GM10266 (cell line): Measurements from ENCODE around the gene CLSTN3.

Experiments used
- DNase-seq: peaks from one replicate; pipeline ENCODE4 v3.0.0; 2012; ENCODE audit errors: extremely low spot score
- CTCF ChIP-seq: IDR thresholded peaks from 2 replicates; pipeline ENCODE4 v1.5.1; 2012; ENCODE audit warnings: mild to moderate bottlenecking, low read depth; ENCODE audit not compliant: control insufficient read depth, insufficient read depth; ENCODE audit errors: missing control alignments

The CLSTN3 gene

DNA sequence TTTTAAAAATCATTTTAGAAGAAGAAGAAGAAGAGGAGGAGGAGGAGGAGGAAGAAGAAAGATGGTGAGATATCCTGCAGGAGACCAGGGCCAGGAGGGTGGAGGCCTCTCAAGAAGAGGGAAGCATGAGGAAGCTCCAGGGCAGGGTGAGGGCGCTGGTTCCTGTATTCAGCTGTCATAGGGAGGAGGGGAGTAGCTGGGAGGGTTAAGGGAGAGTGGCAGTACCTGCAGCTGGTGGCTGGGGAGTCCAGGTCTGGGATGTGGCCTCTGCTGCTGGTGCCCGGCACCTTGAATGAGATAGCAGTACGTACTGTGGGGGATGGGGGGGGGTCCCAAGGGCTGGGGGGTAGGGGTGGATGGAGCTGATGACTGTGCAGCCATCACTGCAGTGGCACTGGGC lies 11.3 kb upstream of the CLSTN3 start:
- no peak for TF ChIP-seq CTCF
- no peak for DNase-seq

DNA sequence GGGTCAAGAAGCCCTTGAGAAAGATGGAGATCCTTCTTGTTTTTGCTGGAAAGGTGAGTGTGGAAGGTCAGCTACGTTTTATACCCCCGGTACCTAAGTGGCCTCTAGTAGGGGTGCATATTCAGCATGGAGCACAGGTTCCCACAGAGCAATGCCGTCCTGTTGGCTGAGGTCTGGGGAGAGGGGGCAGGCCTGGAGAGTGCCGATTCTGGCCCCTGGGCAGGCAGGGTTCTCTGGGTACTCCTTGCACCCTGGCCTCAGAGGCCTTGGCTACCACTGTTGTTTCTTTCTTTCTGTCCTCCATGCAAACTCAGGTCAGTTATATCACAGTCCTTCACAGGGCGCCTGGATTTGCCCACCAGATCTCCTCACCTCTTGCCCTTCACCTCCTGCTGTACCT lies 10.0 kb upstream of the CLSTN3 start:
- no peak for DNase-seq
- no peak for TF ChIP-seq CTCF

DNA sequence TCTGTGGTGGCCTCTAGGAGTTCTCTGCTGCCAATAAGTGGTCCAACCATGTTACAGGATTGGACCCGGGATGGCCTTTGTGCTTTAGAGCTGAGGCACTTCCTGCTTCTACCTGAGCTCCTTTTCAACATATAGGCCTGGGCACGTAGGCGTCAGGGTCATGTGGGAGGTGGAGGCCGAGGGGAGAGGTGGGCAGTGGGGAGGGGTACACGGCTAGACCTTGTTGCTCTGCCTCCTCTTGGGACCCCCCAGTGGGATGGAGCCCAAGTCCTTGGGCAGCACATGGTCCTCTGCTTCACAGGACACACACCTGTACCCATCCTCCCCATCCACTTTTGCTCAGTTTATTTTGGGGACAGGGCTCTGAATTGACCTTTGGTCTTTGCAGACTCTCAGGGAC lies 8.8 kb upstream of the CLSTN3 start:
- no peak for DNase-seq
- TF ChIP-seq CTCF = no peak

DNA sequence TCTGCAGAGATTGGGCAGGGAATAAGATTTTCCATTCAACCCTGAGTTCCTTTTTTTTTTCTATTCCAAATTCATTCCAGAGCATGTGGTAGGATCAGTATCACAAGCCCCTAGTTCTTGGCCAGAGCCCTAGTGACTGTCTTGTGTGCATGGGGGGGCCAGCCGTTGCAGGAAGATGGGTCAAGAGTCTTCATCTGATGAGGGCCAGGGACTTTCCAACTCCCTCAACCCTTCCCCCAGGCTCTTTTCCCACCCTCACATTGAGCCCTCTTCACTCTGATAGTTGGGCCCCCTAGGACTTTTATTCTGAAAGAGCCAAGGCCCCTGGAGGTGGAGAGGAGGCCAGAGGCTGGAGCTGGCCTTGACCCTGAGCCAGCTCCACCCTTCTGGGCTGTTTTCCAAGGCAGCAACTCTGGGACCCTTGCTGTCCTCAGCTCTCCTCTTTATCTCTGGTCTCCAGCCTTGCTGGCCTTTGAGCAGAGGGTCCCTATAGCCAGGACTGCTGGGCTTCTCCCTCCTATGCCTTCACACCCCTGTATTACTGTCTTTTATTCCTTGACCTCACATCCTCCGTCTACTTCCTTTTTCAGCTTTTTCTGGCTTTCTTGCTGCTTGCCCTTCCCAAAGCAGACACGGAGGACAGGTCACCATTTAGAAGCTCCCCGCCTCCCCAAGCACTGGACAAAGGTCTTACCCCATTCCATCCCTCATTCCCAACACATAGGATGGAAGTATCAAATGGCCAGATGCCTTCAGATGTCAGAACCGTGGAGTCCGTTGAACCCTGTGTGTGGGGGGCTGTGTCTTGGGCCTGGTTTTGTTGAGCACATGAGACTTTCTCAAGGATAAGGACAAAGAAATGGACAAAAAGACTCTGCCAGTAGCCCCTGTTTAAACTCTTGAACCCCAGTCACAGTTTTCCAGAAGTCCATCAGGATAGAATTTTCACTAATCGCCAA lies 7.1 kb upstream of the CLSTN3 start:
- DNase-seq = no peak
- TF ChIP-seq CTCF = no peak

GRCh38 chr12:7123806-7124522 lies 6.2 kb upstream of the CLSTN3 start:
- TF ChIP-seq CTCF = no peak
- no peak for DNase-seq

DNA sequence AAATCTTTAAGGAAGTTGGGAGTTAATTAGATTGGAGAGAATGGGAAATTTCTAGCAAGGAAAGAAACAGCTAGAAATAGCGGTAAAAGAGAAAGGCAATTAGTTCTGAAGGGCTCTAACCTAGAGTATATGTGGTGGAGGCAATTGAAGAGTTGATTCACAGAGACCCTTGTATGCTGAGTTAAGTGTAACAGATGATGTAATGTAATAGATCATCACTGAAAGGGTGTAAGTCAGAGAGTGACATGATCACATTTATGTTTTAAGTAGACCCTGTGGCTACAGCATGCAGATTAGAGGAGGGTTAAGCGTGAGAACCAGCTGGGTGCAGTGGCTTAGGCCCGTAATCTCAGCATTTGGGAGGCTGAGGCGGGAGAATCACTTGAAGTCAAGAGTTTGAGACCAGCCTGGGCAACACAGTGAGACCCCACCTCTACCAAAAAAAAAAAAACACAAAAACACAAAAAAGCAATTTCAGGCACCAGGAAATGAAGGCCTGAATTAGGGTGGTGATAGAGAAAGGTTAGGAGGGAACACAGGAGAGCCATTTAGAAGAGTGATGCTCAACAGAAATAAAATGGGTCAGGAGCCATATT lies 4.4 kb upstream of the CLSTN3 start:
- no peak for DNase-seq
- TF ChIP-seq CTCF = no peak

GRCh38 chr12:7127916-7128626 lies 2.1 kb upstream of the CLSTN3 start:
- DNase-seq = no peak
- no peak for TF ChIP-seq CTCF
